K562 (cell line): Measurements from ENCODE around the gene LRP1. TPM values are rescaled to one million over a fixed set of nuclear protein-coding genes. Genes with fewer than 3 reads are reported as not detected.
A peak's percentile ranks its signal among the peaks of the same experiment; 100 is the strongest.

Source experiments
- CBX1 ChIP-seq: sonication (generic); IDR thresholded peaks from 2 replicates; pipeline ENCODE4 v1.6.1; 2016; ENCODE audit warnings: antibody characterized with exemption, low read depth, mild to moderate bottlenecking
- DPF2 ChIP-seq: fragments of 450-650 bp; IDR thresholded peaks from 2 replicates; pipeline ENCODE4 v1.6.1; 2016
- ETV5 ChIP-seq: sonication (generic); formaldehyde crosslinking; IDR thresholded peaks from 2 replicates; pipeline ENCODE4 v1.4.0; 2020; ENCODE audit warnings: low read depth, mild to moderate bottlenecking, missing genetic modification reagents
- FOXK1 ChIP-seq: sonication (generic); formaldehyde crosslinking; IDR thresholded peaks from 2 replicates; pipeline ENCODE4 v1.8.0; 2022; ENCODE audit warnings: missing genetic modification reagents, mild to moderate bottlenecking, borderline replicate concordance
- HOXB6 ChIP-seq: fragments of 250-450 bp; sonication (Bioruptor Pico); IDR thresholded peaks from 2 replicates; pipeline ENCODE4 v1.5.1; 2022; ENCODE audit warnings: mild to moderate bottlenecking, borderline replicate concordance
- KAT7 ChIP-seq: sonication (generic); formaldehyde crosslinking; IDR thresholded peaks from 2 replicates; pipeline ENCODE4 v1.8.0; 2022; ENCODE audit warnings: missing genetic modification reagents, mild to moderate bottlenecking, borderline replicate concordance
- MED1 ChIP-seq: sonication (generic); formaldehyde crosslinking; IDR thresholded peaks from 2 replicates; pipeline ENCODE4 v1.8.1; 2023; ENCODE audit warnings: missing genetic modification reagents, borderline replicate concordance
- MTA2 ChIP-seq: fragments of 450-650 bp; IDR thresholded peaks from 2 replicates; pipeline ENCODE4 v1.6.1; 2016; ENCODE audit warnings: low read depth
- PCBP1 ChIP-seq: fragments of 200-400 bp; formaldehyde crosslinking; IDR thresholded peaks from 2 replicates; pipeline ENCODE4 v1.6.1; 2018; ENCODE audit warnings: mild to moderate bottlenecking, low read depth, low read length; ENCODE audit not compliant: poor library complexity, severe bottlenecking
- PCBP2 ChIP-seq: fragments of 200-400 bp; formaldehyde crosslinking; IDR thresholded peaks from 2 replicates; pipeline ENCODE4 v1.6.1; 2018; ENCODE audit warnings: low read length, low read depth, mild to moderate bottlenecking, moderate library complexity; ENCODE audit not compliant: poor library complexity, severe bottlenecking
- PHB2 ChIP-seq: fragments of 450-650 bp; IDR thresholded peaks from 2 replicates; pipeline ENCODE4 v1.6.1; 2017; ENCODE audit warnings: low read depth
- PTRF ChIP-seq: fragments of 450-650 bp; IDR thresholded peaks from 2 replicates; pipeline ENCODE4 v1.6.1; 2016; ENCODE audit warnings: mild to moderate bottlenecking, missing genetic modification characterization, missing compliant biosample characterization
- RFX1 ChIP-seq: fragments of 450-650 bp; IDR thresholded peaks from 2 replicates; pipeline ENCODE4 v1.6.1; 2016; ENCODE audit warnings: mild to moderate bottlenecking, moderate library complexity
- SMARCA4 ChIP-seq: fragments of 450-650 bp; IDR thresholded peaks from 2 replicates; pipeline ENCODE4 v1.6.1; 2016
- SOX6 ChIP-seq: fragments of 450-650 bp; IDR thresholded peaks from 2 replicates; pipeline ENCODE4 v1.6.1; 2014; ENCODE audit warnings: mild to moderate bottlenecking
- SP2 ChIP-seq: IDR thresholded peaks from 2 replicates; pipeline ENCODE4 v1.6.1; 2011; ENCODE audit warnings: mild to moderate bottlenecking, low read depth, low read length, moderate library complexity; ENCODE audit not compliant: poor library complexity, severe bottlenecking; ENCODE audit errors: extremely low read depth
- SUPT5H ChIP-seq: fragments of 450-650 bp; IDR thresholded peaks from 2 replicates; pipeline ENCODE4 v1.6.1; 2016
- TOE1 ChIP-seq, 2 experiments: fragments of 450-650 bp in 1 of 2; sonication (generic) in 1 of 2; formaldehyde crosslinking in 1 of 2; IDR thresholded peaks; 2 replicates each; pipeline versions ENCODE4 v1.7.1 to v1.8.0; 2016 to 2022; ENCODE audit warnings: borderline replicate concordance in 2 of 2, mild to moderate bottlenecking in 2 of 2, antibody characterized with exemption in 1 of 2, inconsistent platforms in 1 of 2, low read depth in 1 of 2, missing genetic modification reagents in 1 of 2, moderate library complexity in 1 of 2
- XRCC4 ChIP-seq: IDR thresholded peaks from one replicate; pipeline ENCODE4 v1.6.1; 2011; ENCODE audit not compliant: insufficient read depth, insufficient read length; ENCODE audit errors: extremely low read depth
- ZNF232 ChIP-seq: sonication (generic); formaldehyde crosslinking; IDR thresholded peaks from 2 replicates; pipeline ENCODE4 v1.8.0; 2022; ENCODE audit warnings: mild to moderate bottlenecking, missing genetic modification reagents
- ZNF707 ChIP-seq: fragments of 250-450 bp; sonication (Bioruptor Pico); conservative IDR thresholded peaks from 2 replicates; pipeline ENCODE4 v1.8.0; 2022; ENCODE audit warnings: inconsistent platforms, mild to moderate bottlenecking, moderate library complexity
- ZNF764 ChIP-seq: fragments of 250-450 bp; sonication (Bioruptor Pico); IDR thresholded peaks from 2 replicates; pipeline ENCODE4 v1.4.0; 2020; ENCODE audit warnings: low read depth, mild to moderate bottlenecking, moderate library complexity
- polyA plus RNA-seq, 8 experiments: library from polyadenylated mRNA; depleted of rRNA in 4 of 8; stranded (reverse) in 5 of 8; unstranded in 3 of 8; fragments of >200 nt; fragmentation: Nextera tagmentation in 2 of 8; fragmentation: Illumina TruSeq in 1 of 8; extraction: Ambion mirVana in 2 of 8; extraction: Trizol in 1 of 8; gene quantifications; 2 replicates each; pipeline versions ENCODE4 v1.2.1 to v1.2.3, GENCODE V29; 2011 to 2014; ENCODE audit warnings: inconsistent platforms in 1 of 8, missing spikeins in 1 of 8
- total RNA-seq, 7 experiments: library from RNA; depleted of rRNA in 6 of 7; stranded (reverse); fragments of >200 nt in 6 of 7; fragmentation: Illumina TruSeq in 2 of 7; extraction: Trizol in 2 of 7; gene quantifications; 2 replicates each; pipeline versions ENCODE4 v1.2.1 to v1.2.3, GENCODE V29; 2011 to 2021; ENCODE audit warnings: low replicate concordance in 1 of 7
- TF ChIP-seq, protein P1 (sequence below): fragments of 250-450 bp; sonication (Bioruptor Pico); IDR thresholded peaks from 2 replicates; pipeline ENCODE4 v1.8.0; 2022; ENCODE audit warnings: moderate library complexity, mild to moderate bottlenecking, inconsistent platforms
- TF ChIP-seq, protein P2 (sequence below): sonication (generic); formaldehyde crosslinking; IDR thresholded peaks from 2 replicates; pipeline ENCODE4 v1.8.1; 2023; ENCODE audit warnings: mild to moderate bottlenecking, missing genetic modification reagents
- TF ChIP-seq, protein P3 (sequence below), 2 experiments: fragments of 450-650 bp in 1 of 2; sonication (generic) in 1 of 2; formaldehyde crosslinking; conservative IDR thresholded peaks; 2 replicates each; pipeline versions ENCODE4 v1.4.0 to v1.8.1; 2020 to 2022; ENCODE audit warnings: mild to moderate bottlenecking in 1 of 2, missing genetic modification reagents in 1 of 2
- TF ChIP-seq, protein P4 (sequence below): fragments of 450-650 bp; IDR thresholded peaks from 2 replicates; pipeline ENCODE4 v1.6.1; 2017; ENCODE audit warnings: mild to moderate bottlenecking, moderate library complexity

The LRP1 gene
- total and polyA plus RNA-seq, 9 of the 15 experiments (the other 6 are each of a cell fraction or from before 2014, with no cell fraction given), result 0.04 to 0.64 (median 0.19) TPM; not detected in 2

DNA sequence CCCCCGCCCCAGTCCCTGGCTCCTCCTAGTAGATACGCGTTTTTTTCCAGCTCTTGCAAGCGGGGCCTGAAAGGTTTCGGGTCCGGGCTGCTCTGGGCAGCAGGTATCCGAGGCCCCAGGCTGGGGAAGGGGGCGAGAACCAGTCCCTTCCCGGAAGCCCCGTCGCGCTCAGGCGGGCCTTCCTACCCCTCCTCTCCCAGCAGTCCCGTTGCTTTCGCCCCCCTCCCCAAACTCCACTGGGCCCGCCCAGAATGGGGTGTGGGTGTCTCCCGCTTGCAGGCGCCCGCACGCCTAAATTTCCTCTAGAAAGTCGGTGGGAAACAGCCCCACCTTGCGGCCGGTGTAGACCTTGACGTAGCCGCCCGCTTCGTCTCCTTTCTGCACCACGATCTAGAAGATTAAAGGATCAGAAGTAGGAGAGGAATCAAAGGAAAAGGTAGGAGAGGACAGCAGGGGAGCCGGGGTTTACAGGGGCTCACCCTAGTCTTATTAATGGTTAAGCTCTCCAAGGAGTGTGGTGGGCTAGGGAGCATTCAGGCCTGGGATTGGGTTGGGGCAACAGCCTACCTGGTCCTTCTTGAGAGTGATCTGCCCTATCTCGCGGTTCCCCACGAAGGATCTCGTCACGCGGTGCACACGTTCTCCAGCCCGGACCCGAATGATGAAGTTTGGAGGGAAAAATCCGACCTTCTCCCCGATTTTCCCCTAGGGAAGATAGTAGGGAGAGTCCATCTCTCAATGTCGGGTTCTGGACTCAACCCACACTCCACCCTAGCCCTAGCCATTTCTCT is 115.4 kb downstream of the LRP1 start (continued):
- TF ChIP-seq, protein P1, sequence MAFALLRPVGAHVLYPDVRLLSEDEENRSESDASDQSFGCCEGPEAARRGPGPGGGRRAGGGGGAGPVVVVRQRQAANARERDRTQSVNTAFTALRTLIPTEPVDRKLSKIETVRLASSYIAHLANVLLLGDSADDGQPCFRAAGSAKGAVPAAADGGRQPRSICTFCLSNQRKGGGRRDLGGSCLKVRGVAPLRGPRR (CRISPR knock-in tag), result no peak
- TF ChIP-seq MED1 (CRISPR knock-in tag), result no peak
- TF ChIP-seq, protein P2, sequence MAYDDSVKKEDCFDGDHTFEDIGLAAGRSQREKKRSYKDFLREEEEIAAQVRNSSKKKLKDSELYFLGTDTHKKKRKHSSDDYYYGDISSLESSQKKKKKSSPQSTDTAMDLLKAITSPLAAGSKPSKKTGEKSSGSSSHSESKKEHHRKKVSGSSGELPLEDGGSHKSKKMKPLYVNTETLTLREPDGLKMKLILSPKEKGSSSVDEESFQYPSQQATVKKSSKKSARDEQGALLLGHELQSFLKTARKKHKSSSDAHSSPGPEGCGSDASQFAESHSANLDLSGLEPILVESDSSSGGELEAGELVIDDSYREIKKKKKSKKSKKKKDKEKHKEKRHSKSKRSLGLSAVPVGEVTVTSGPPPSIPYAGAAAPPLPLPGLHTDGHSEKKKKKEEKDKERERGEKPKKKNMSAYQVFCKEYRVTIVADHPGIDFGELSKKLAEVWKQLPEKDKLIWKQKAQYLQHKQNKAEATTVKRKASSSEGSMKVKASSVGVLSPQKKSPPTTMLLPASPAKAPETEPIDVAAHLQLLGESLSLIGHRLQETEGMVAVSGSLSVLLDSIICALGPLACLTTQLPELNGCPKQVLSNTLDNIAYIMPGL (CRISPR knock-in tag), result no peak
- peak; percentile 33; the same call in 1 of the 2 replicates for TF ChIP-seq SMARCA4
- TF ChIP-seq ZNF764, result no peak
- TF ChIP-seq ETV5 (CRISPR knock-in tag), result no peak
- no peak for TF ChIP-seq PHB2
- TF ChIP-seq MTA2, result no peak
- no peak for TF ChIP-seq TOE1 (IDR thresholded peaks at IDR 0.05; ENCODE audit: borderline replicate concordance)
- TF ChIP-seq TOE1 (CRISPR knock-in tag; IDR thresholded peaks at IDR 0.05; ENCODE audit: borderline replicate concordance, low read depth), result no peak
- TF ChIP-seq KAT7 (CRISPR knock-in tag), result no peak
- TF ChIP-seq SOX6, result no peak
- no peak for TF ChIP-seq ZNF232 (CRISPR knock-in tag)
- TF ChIP-seq, protein P3, sequence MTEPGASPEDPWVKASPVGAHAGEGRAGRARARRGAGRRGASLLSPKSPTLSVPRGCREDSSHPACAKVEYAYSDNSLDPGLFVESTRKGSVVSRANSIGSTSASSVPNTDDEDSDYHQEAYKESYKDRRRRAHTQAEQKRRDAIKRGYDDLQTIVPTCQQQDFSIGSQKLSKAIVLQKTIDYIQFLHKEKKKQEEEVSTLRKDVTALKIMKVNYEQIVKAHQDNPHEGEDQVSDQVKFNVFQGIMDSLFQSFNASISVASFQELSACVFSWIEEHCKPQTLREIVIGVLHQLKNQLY (CRISPR knock-in tag; conservative IDR thresholded peaks at IDR 0.05), result no peak
- no peak for TF ChIP-seq ZNF707 (CRISPR knock-in tag)
- no peak for TF ChIP-seq SP2
- TF ChIP-seq, protein P4, sequence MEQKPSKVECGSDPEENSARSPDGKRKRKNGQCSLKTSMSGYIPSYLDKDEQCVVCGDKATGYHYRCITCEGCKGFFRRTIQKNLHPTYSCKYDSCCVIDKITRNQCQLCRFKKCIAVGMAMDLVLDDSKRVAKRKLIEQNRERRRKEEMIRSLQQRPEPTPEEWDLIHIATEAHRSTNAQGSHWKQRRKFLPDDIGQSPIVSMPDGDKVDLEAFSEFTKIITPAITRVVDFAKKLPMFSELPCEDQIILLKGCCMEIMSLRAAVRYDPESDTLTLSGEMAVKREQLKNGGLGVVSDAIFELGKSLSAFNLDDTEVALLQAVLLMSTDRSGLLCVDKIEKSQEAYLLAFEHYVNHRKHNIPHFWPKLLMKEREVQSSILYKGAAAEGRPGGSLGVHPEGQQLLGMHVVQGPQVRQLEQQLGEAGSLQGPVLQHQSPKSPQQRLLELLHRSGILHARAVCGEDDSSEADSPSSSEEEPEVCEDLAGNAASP, result no peak
- TF ChIP-seq FOXK1 (CRISPR knock-in tag), result no peak
- no peak for TF ChIP-seq XRCC4
- no peak for TF ChIP-seq CBX1
- no peak for TF ChIP-seq DPF2
- no peak for TF ChIP-seq RFX1
- TF ChIP-seq SUPT5H, result no peak
- no peak for TF ChIP-seq PTRF
- TF ChIP-seq PCBP1, result no peak
- TF ChIP-seq PCBP2, result no peak
- no peak for TF ChIP-seq HOXB6 (CRISPR knock-in tag)
